Measurements from ENCODE around the gene ZNF385B.

Gene ZNF385B

DNA sequence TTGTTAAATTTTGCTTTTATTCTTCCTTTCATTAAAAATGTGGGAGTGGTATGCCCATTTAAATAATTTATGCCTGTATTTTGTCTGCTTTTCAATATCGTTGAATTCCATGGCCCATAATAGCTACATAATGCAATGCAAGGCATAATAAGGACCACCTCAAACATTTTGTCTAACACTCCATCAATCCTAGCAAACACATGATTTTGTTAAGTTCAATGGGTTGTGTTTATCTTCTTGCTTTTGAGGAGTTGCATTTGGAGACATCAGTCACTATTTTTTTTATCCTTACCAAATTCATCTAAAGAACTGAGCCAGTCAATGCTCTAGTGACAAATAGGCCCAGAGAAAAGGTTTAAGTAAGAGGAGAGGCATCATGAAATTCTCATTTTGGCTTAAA lies 145.5 kb downstream of the ZNF385B start (continued):
- TF ChIP-seq, protein P1, sequence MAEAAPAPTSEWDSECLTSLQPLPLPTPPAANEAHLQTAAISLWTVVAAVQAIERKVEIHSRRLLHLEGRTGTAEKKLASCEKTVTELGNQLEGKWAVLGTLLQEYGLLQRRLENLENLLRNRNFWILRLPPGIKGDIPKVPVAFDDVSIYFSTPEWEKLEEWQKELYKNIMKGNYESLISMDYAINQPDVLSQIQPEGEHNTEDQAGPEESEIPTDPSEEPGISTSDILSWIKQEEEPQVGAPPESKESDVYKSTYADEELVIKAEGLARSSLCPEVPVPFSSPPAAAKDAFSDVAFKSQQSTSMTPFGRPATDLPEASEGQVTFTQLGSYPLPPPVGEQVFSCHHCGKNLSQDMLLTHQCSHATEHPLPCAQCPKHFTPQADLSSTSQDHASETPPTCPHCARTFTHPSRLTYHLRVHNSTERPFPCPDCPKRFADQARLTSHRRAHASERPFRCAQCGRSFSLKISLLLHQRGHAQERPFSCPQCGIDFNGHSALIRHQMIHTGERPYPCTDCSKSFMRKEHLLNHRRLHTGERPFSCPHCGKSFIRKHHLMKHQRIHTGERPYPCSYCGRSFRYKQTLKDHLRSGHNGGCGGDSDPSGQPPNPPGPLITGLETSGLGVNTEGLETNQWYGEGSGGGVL (tag by site-specific recombination; IDR thresholded peaks at IDR 0.05), result no peak
- no peak for TF ChIP-seq ZNF558 (tag by site-specific recombination; IDR thresholded peaks at IDR 0.05)
- no peak for TF ChIP-seq ZNF837 (tag by site-specific recombination; IDR thresholded peaks at IDR 0.05)
- TF ChIP-seq, protein P2, sequence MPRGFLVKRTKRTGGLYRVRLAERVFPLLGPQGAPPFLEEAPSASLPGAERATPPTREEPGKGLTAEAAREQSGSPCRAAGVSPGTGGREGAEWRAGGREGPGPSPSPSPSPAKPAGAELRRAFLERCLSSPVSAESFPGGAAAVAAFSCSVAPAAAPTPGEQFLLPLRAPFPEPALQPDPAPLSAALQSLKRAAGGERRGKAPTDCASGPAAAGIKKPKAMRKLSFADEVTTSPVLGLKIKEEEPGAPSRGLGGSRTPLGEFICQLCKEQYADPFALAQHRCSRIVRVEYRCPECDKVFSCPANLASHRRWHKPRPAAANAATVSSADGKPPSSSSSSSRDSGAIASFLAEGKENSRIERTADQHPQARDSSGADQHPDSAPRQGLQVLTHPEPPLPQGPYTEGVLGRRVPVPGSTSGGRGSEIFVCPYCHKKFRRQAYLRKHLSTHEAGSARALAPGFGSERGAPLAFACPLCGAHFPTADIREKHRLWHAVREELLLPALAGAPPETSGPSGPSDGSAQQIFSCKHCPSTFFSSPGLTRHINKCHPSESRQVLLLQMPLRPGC (tag by site-specific recombination; IDR thresholded peaks at IDR 0.05), result no peak

GRCh38 chr2:179715196-179715595 lies 146.2 kb downstream of the ZNF385B start:
- H3K9me3 ChIP-seq (ENCODE audit: control insufficient read depth, insufficient read depth, low read depth, low read length), result no peaks in the 10 kb centered on the region
- CTCF ChIA-PET, result interaction anchor here (0.5 to 0.6 kb wide), 2 partner anchors 273 to 496 kb away, joined by 3 read pairs; no protein-coding TSS in a partner anchor
- POLR2A ChIA-PET, result no interaction called here
- TF ChIP-seq ZNF548 (tag by site-specific recombination; IDR thresholded peaks at IDR 0.05) (no peak), ZNF785 (tag by site-specific recombination; IDR thresholded peaks at IDR 0.05) (no peak), PRDM10 (tag by site-specific recombination; IDR thresholded peaks at IDR 0.05) (no peak), ZNF23 (tag by site-specific recombination; IDR thresholded peaks at IDR 0.05; ENCODE audit: borderline replicate concordance) (no peak), ZNF530 (tag by site-specific recombination; IDR thresholded peaks at IDR 0.05; ENCODE audit: low read depth) (no peak), KLF8 (tag by site-specific recombination; IDR thresholded peaks at IDR 0.05) (no peak), ZNF514 (tag by site-specific recombination; IDR thresholded peaks at IDR 0.05) (no peak), ELK4 (IDR thresholded peaks at IDR 0.05; ENCODE audit: borderline replicate concordance, low read depth, low read length) (no peak), ZNF561 (tag by site-specific recombination; IDR thresholded peaks at IDR 0.05; ENCODE audit: borderline replicate concordance) (no peak), ZEB2 (tag by site-specific recombination; IDR thresholded peaks at IDR 0.05) (no peak), GLIS1 (tag by site-specific recombination; IDR thresholded peaks at IDR 0.05) (no peak), ZNF148 (tag by site-specific recombination; IDR thresholded peaks at IDR 0.05; ENCODE audit: borderline replicate concordance) (no peak), ZNF404 (tag by site-specific recombination; IDR thresholded peaks at IDR 0.05) (no peak)
- TF ChIP-seq, protein P3, sequence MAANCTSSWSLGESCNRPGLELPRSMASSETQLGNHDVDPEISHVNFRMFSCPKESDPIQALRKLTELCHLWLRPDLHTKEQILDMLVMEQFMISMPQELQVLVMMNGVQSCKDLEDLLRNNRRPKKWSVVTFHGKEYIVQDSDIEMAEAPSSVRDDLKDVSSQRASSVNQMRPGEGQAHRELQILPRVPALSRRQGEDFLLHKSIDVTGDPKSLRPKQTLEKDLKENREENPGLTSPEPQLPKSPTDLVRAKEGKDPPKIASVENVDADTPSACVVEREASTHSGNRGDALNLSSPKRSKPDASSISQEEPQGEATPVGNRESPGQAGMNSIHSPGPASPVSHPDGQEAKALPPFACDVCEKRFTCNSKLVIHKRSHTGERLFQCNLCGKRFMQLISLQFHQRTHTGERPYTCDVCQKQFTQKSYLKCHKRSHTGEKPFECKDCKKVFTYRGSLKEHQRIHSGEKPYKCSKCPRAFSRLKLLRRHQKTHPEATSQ (tag by site-specific recombination; IDR thresholded peaks at IDR 0.05), result no peak
- H3K36me3 ChIP-seq (ENCODE audit: control insufficient read depth in 2 of 2, insufficient read depth in 1 of 2, low read length in 2 of 2), result no peaks in the 10 kb centered on the region
- H3K27ac ChIP-seq (ENCODE audit: extremely low read depth, low read depth, low read length), result no peak overlapping the region
- H3K4me3 ChIP-seq (ENCODE audit: low read depth, low read length), result no peak overlapping the region
- H3K4me1 ChIP-seq (ENCODE audit: control insufficient read depth, insufficient read depth, low read length), result no peaks in the 10 kb centered on the region
